ENCODE results near the gene RPH3AL.

The RPH3AL gene

DNA sequence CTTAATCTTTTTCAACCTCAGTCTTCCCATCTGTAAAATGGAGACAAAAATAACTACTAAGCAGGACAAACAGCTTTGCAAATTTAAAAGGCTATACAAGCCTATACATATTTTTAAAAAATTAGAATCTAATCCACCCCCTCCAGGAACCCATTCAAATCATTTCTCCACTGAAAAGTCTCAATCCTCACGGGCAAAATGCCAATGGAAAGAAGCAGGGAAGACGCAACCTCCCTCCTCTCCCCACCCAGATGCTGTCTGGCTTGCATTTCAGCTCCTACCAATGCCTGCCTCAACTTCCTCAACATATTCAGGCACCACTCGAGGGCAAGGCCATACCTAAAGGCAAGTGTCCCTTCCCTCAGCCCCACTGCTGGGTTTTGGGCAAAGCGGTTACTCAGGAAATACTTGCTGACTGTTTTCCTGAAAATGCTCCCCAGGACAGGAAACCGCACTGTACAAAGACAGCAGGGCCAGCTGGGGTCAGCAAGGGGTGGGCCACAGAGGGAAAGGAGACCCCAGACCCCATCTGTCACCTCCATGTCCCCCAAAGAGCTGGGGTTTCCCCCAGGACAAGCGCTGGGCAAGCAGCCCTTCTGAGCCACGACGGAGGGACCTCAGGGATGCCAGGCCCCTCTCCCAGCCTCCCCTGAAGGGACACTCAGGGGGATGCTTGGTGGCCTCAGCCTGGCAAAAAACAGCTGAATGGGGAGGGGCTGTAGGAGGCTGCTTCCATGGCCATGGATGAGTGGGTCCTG lies 123.5 kb downstream of the RPH3AL start:
- H3K36me3 ChIP-seq (ENCODE audit: control insufficient read depth in 2 of 2, insufficient read depth in 1 of 2, low read length in 2 of 2): no peaks in the 10 kb centered on the region
- ChIA-PET CTCF (no interaction called here), POLR2A (no interaction called here)
- H3K4me1 ChIP-seq (ENCODE audit: control insufficient read depth, insufficient read depth, low read length): no peaks in the 10 kb centered on the region
- no peak for TF ChIP-seq ZNF843 (tag by site-specific recombination; IDR thresholded peaks at IDR 0.05)
- no peak for TF ChIP-seq ZNF433 (tag by site-specific recombination; IDR thresholded peaks at IDR 0.05; ENCODE audit: low read depth)
- TF ChIP-seq, protein P1, sequence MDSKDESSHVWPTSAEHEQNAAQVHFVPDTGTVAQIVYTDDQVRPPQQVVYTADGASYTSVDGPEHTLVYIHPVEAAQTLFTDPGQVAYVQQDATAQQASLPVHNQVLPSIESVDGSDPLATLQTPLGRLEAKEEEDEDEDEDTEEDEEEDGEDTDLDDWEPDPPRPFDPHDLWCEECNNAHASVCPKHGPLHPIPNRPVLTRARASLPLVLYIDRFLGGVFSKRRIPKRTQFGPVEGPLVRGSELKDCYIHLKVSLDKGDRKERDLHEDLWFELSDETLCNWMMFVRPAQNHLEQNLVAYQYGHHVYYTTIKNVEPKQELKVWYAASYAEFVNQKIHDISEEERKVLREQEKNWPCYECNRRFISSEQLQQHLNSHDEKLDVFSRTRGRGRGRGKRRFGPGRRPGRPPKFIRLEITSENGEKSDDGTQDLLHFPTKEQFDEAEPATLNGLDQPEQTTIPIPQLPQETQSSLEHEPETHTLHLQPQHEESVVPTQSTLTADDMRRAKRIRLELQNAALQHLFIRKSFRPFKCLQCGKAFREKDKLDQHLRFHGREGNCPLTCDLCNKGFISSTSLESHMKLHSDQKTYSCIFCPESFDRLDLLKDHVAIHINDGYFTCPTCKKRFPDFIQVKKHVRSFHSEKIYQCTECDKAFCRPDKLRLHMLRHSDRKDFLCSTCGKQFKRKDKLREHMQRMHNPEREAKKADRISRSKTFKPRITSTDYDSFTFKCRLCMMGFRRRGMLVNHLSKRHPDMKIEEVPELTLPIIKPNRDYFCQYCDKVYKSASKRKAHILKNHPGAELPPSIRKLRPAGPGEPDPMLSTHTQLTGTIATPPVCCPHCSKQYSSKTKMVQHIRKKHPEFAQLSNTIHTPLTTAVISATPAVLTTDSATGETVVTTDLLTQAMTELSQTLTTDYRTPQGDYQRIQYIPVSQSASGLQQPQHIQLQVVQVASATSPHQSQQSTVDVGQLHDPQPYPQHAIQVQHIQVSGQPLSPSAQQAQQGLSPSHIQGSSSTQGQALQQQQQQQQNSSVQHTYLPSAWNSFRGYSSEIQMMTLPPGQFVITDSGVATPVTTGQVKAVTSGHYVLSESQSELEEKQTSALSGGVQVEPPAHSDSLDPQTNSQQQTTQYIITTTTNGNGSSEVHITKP (tag by site-specific recombination; IDR thresholded peaks at IDR 0.05): no peak
- TF ChIP-seq ZNF416 (tag by site-specific recombination; IDR thresholded peaks at IDR 0.05): no peak
- TF ChIP-seq ZNF561 (tag by site-specific recombination; IDR thresholded peaks at IDR 0.05; ENCODE audit: borderline replicate concordance): no peak
- no peak for TF ChIP-seq BCL11A (tag by site-specific recombination; IDR thresholded peaks at IDR 0.05; ENCODE audit: low read depth)
- TF ChIP-seq, protein P2, sequence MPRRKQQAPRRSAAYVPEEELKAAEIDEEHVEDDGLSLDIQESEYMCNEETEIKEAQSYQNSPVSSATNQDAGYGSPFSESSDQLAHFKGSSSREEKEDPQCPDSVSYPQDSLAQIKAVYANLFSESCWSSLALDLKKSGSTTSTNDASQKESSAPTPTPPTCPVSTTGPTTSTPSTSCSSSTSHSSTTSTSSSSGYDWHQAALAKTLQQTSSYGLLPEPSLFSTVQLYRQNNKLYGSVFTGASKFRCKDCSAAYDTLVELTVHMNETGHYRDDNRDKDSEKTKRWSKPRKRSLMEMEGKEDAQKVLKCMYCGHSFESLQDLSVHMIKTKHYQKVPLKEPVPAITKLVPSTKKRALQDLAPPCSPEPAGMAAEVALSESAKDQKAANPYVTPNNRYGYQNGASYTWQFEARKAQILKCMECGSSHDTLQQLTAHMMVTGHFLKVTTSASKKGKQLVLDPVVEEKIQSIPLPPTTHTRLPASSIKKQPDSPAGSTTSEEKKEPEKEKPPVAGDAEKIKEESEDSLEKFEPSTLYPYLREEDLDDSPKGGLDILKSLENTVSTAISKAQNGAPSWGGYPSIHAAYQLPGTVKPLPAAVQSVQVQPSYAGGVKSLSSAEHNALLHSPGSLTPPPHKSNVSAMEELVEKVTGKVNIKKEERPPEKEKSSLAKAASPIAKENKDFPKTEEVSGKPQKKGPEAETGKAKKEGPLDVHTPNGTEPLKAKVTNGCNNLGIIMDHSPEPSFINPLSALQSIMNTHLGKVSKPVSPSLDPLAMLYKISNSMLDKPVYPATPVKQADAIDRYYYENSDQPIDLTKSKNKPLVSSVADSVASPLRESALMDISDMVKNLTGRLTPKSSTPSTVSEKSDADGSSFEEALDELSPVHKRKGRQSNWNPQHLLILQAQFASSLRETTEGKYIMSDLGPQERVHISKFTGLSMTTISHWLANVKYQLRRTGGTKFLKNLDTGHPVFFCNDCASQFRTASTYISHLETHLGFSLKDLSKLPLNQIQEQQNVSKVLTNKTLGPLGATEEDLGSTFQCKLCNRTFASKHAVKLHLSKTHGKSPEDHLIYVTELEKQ (tag by site-specific recombination; IDR thresholded peaks at IDR 0.05; ENCODE audit: borderline replicate concordance): no peak
- no peak for TF ChIP-seq KLF8 (tag by site-specific recombination; IDR thresholded peaks at IDR 0.05)
- no peak for TF ChIP-seq ZNF121 (tag by site-specific recombination; IDR thresholded peaks at IDR 0.05)
- TF ChIP-seq, protein P3, sequence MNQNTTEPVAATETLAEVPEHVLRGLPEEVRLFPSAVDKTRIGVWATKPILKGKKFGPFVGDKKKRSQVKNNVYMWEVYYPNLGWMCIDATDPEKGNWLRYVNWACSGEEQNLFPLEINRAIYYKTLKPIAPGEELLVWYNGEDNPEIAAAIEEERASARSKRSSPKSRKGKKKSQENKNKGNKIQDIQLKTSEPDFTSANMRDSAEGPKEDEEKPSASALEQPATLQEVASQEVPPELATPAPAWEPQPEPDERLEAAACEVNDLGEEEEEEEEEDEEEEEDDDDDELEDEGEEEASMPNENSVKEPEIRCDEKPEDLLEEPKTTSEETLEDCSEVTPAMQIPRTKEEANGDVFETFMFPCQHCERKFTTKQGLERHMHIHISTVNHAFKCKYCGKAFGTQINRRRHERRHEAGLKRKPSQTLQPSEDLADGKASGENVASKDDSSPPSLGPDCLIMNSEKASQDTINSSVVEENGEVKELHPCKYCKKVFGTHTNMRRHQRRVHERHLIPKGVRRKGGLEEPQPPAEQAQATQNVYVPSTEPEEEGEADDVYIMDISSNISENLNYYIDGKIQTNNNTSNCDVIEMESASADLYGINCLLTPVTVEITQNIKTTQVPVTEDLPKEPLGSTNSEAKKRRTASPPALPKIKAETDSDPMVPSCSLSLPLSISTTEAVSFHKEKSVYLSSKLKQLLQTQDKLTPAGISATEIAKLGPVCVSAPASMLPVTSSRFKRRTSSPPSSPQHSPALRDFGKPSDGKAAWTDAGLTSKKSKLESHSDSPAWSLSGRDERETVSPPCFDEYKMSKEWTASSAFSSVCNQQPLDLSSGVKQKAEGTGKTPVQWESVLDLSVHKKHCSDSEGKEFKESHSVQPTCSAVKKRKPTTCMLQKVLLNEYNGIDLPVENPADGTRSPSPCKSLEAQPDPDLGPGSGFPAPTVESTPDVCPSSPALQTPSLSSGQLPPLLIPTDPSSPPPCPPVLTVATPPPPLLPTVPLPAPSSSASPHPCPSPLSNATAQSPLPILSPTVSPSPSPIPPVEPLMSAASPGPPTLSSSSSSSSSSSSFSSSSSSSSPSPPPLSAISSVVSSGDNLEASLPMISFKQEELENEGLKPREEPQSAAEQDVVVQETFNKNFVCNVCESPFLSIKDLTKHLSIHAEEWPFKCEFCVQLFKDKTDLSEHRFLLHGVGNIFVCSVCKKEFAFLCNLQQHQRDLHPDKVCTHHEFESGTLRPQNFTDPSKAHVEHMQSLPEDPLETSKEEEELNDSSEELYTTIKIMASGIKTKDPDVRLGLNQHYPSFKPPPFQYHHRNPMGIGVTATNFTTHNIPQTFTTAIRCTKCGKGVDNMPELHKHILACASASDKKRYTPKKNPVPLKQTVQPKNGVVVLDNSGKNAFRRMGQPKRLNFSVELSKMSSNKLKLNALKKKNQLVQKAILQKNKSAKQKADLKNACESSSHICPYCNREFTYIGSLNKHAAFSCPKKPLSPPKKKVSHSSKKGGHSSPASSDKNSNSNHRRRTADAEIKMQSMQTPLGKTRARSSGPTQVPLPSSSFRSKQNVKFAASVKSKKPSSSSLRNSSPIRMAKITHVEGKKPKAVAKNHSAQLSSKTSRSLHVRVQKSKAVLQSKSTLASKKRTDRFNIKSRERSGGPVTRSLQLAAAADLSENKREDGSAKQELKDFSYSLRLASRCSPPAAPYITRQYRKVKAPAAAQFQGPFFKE (tag by site-specific recombination; IDR thresholded peaks at IDR 0.05; ENCODE audit: borderline replicate concordance): no peak
- no peak for TF ChIP-seq HOXA7 (CRISPR knock-in tag; IDR thresholded peaks at IDR 0.05; ENCODE audit: borderline replicate concordance)
- TF ChIP-seq, protein P4, sequence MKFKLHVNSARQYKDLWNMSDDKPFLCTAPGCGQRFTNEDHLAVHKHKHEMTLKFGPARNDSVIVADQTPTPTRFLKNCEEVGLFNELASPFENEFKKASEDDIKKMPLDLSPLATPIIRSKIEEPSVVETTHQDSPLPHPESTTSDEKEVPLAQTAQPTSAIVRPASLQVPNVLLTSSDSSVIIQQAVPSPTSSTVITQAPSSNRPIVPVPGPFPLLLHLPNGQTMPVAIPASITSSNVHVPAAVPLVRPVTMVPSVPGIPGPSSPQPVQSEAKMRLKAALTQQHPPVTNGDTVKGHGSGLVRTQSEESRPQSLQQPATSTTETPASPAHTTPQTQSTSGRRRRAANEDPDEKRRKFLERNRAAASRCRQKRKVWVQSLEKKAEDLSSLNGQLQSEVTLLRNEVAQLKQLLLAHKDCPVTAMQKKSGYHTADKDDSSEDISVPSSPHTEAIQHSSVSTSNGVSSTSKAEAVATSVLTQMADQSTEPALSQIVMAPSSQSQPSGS (tag by site-specific recombination; IDR thresholded peaks at IDR 0.05; ENCODE audit: low read depth): no peak
- no peak for TF ChIP-seq ZNF626 (tag by site-specific recombination; IDR thresholded peaks at IDR 0.05)
- TF ChIP-seq ZNF184 (tag by site-specific recombination; IDR thresholded peaks at IDR 0.05): no peak
- no peak for TF ChIP-seq ZNF623 (tag by site-specific recombination; IDR thresholded peaks at IDR 0.05)
- no peak for TF ChIP-seq ZNF132 (tag by site-specific recombination; IDR thresholded peaks at IDR 0.05; ENCODE audit: borderline replicate concordance)
- no peak for TF ChIP-seq MYNN (tag by site-specific recombination; IDR thresholded peaks at IDR 0.05; ENCODE audit: borderline replicate concordance)
- H3K9me3 ChIP-seq (ENCODE audit: control insufficient read depth, insufficient read depth, low read depth, low read length): no peaks in the 10 kb centered on the region
- no peak overlapping the region for H3K27ac ChIP-seq (ENCODE audit: extremely low read depth, low read depth, low read length)
- no peak overlapping the region for H3K4me3 ChIP-seq (ENCODE audit: low read depth, low read length)
